ENCODE results near the gene MEN1.

GRCh38 chr11:64778473-64779298 is 31.7 kb downstream of the MEN1 start, which contains the start of gene SF1:
- TF ChIP-seq, protein P1, sequence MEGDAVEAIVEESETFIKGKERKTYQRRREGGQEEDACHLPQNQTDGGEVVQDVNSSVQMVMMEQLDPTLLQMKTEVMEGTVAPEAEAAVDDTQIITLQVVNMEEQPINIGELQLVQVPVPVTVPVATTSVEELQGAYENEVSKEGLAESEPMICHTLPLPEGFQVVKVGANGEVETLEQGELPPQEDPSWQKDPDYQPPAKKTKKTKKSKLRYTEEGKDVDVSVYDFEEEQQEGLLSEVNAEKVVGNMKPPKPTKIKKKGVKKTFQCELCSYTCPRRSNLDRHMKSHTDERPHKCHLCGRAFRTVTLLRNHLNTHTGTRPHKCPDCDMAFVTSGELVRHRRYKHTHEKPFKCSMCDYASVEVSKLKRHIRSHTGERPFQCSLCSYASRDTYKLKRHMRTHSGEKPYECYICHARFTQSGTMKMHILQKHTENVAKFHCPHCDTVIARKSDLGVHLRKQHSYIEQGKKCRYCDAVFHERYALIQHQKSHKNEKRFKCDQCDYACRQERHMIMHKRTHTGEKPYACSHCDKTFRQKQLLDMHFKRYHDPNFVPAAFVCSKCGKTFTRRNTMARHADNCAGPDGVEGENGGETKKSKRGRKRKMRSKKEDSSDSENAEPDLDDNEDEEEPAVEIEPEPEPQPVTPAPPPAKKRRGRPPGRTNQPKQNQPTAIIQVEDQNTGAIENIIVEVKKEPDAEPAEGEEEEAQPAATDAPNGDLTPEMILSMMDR (IDR thresholded peaks at IDR 0.05), result peak in 3 of 6 experiments; percentile 12 to 56 (median 39)
- peak in 3 of 4 donors; percentile 88 to 99 (median 90) for TF ChIP-seq POLR2A (IDR thresholded peaks at IDR 0.05)

Measured in upper lobe of left lung (tissue), 4 donors.